Stomach (tissue), 4 donors: ENCODE results near the gene SNX2.

ENCODE experiments used
- CTCF ChIP-seq, 7 experiments: fragments of 450-650 bp in 4 of 7; fragments of 200-600 bp in 3 of 7; sonication (generic) in 3 of 7; IDR thresholded peaks; one replicate each; pipeline ENCODE4 v1.5.1; 2016 to 2019; ENCODE audit warnings: antibody characterized with exemption in 7 of 7, control low read depth in 2 of 7, mild to moderate bottlenecking in 1 of 7
- EP300 ChIP-seq: sonication (generic); formaldehyde crosslinking; IDR thresholded peaks from one replicate; pipeline ENCODE4 v1.6.1; 2017; ENCODE audit warnings: antibody characterized with exemption
- POLR2A ChIP-seq, 4 donors: fragments of 450-650 bp; IDR thresholded peaks; one replicate each; pipeline ENCODE4 v1.6.1; 2016; ENCODE audit warnings: antibody characterized with exemption in 4 of 4, control low read depth in 2 of 4, mild to moderate bottlenecking in 1 of 4, moderate library complexity in 1 of 4
- POLR2AphosphoS5 ChIP-seq, 3 donors: sonication (generic); formaldehyde crosslinking; IDR thresholded peaks; one replicate each; pipeline ENCODE4 v1.6.1; 2016; ENCODE audit warnings: antibody characterized with exemption in 3 of 3

GRCh38 chr5:122874179-122874875 lies 99.4 kb downstream of the SNX2 start:
- TF ChIP-seq CTCF (IDR thresholded peaks at IDR 0.05) (no peak), POLR2A (IDR thresholded peaks at IDR 0.05) (no peak), POLR2AphosphoS5 (IDR thresholded peaks at IDR 0.05) (no peak), EP300 (no peak)
